H1 (cell line): Measurements from ENCODE around the gene GATA5. TPM values are rescaled to one million over a fixed set of nuclear protein-coding genes. Genes with fewer than 3 reads are reported as not detected.

Experiments
- CTCF ChIA-PET: fragments of 300-600 bp; sonication (Branson Sonifier 250); formaldehyde crosslinking; loops from one replicate; lab custom pipeline; 2021; ENCODE audit not compliant: partially characterized antibody; lab: Charles Lee
- POLR2A ChIA-PET: fragments of 300-600 bp; sonication (Branson Sonifier 250); formaldehyde crosslinking; loops from one replicate; lab custom pipeline; 2021; ENCODE audit warnings: inconsistent platforms; ENCODE audit not compliant: partially characterized antibody; lab: Charles Lee
- DNase-seq, 2 experiments: peaks; one replicate each; pipeline versions ENCODE4 v3.0.0 to v3.0.0-alpha.2; 2010 to 2022; ENCODE audit warnings: low spot score in 2 of 2, low read depth in 1 of 2, mixed read lengths in 1 of 2
- FAIRE-seq: peaks from 2 replicates; lab custom pipeline; 2011; peaks lifted over from hg19 to GRCh38; lab: Jason Lieb, UNC
- H2AFZ ChIP-seq: 2 replicates; pipeline ENCODE4 v1.8.1; 2012; ENCODE audit warnings: low read length, inconsistent platforms
- H2AK5ac ChIP-seq: 2 replicates; pipeline ENCODE4 v1.6.1; 2013; ENCODE audit warnings: low read depth, low read length
- H2BK120ac ChIP-seq: replicated peaks from 2 replicates; pipeline ENCODE3; 2013; ENCODE audit warnings: low read depth, low read length, inconsistent platforms
- H2BK12ac ChIP-seq: 2 replicates; pipeline ENCODE4 v1.6.1; 2013; ENCODE audit warnings: low read depth, low read length
- H2BK15ac ChIP-seq: 2 replicates; pipeline ENCODE4 v1.6.1; 2013; ENCODE audit warnings: low read length
- H2BK20ac ChIP-seq: 2 replicates; pipeline ENCODE4 v1.6.1; 2013; ENCODE audit warnings: low read length
- H2BK5ac ChIP-seq: 2 replicates; pipeline ENCODE4 v1.6.1; 2013; ENCODE audit warnings: low read depth, low read length
- H3K14ac ChIP-seq: 2 replicates; pipeline ENCODE4 v1.6.1; 2013; ENCODE audit warnings: inconsistent platforms; ENCODE audit not compliant: insufficient read length
- H3K18ac ChIP-seq: 2 replicates; pipeline ENCODE4 v1.6.1; 2013; ENCODE audit warnings: low read length; ENCODE audit errors: extremely low read depth
- H3K23ac ChIP-seq: 2 replicates; pipeline ENCODE4 v1.6.1; 2013; ENCODE audit warnings: inconsistent platforms; ENCODE audit not compliant: insufficient read length
- H3K23me2 ChIP-seq: 2 replicates; pipeline ENCODE4 v1.6.1; 2013; ENCODE audit warnings: low read depth, low read length
- H3K27ac ChIP-seq: 2 replicates; pipeline ENCODE4 v1.6.1; 2011; ENCODE audit warnings: low read depth, low read length, inconsistent platforms
- H3K27me3 ChIP-seq, 4 experiments: replicated peaks in 1 of 4; 1 replicate in 1 of 4; 2 replicates in 3 of 4; pipeline versions ENCODE4 v1.6.1 to v1.8.1; 2011 to 2013; ENCODE audit warnings: low read length in 3 of 4, mild to moderate bottlenecking in 3 of 4, inconsistent platforms in 2 of 4, mixed read lengths in 2 of 4, moderate library complexity in 1 of 4; ENCODE audit not compliant: control insufficient read depth in 3 of 4, insufficient read depth in 3 of 4; ENCODE audit errors: extremely low read depth in 1 of 4
- H3K36me3 ChIP-seq, 4 experiments: 2 replicates each; pipeline versions ENCODE4 v1.6.1 to v1.8.1; 2011 to 2013; ENCODE audit warnings: mild to moderate bottlenecking in 4 of 4, low read length in 3 of 4, moderate library complexity in 2 of 4, control low read depth in 1 of 4, inconsistent platforms in 1 of 4; ENCODE audit not compliant: insufficient read depth in 4 of 4, control insufficient read depth in 2 of 4
- H3K4ac ChIP-seq: replicated peaks from 2 replicates; pipeline ENCODE3; 2013; ENCODE audit warnings: low read length, low read depth, mixed read lengths, inconsistent platforms; ENCODE audit not compliant: insufficient read length
- H3K4me1 ChIP-seq, 4 experiments: replicated peaks in 1 of 4; 1 replicate in 1 of 4; 2 replicates in 3 of 4; pipeline versions ENCODE4 v1.6.1 to v1.8.1; 2011 to 2013; ENCODE audit warnings: low read length in 3 of 4, inconsistent platforms in 2 of 4, mixed read lengths in 1 of 4; ENCODE audit not compliant: insufficient read depth in 4 of 4, control insufficient read depth in 3 of 4
- H3K4me2 ChIP-seq, 2 experiments: 2 replicates each; pipeline versions ENCODE4 v1.6.1 to v1.8.1; 2011 to 2013; ENCODE audit warnings: low read depth in 2 of 2, low read length in 2 of 2, control low read depth in 1 of 2, inconsistent platforms in 1 of 2, mild to moderate bottlenecking in 1 of 2; ENCODE audit not compliant: insufficient read depth in 1 of 2
- H3K4me3 ChIP-seq, 4 experiments: fragments of 200-600, 300-600 bp in 1 of 4; sonication (generic), shearing (Covaris generic), sonication (Bioruptor Twin) in 1 of 4; 2 replicates each; pipeline versions ENCODE4 v1.5.1 to v1.8.1; 2011 to 2016; ENCODE audit warnings: low read length in 4 of 4, low read depth in 3 of 4, control low read depth in 2 of 4, inconsistent platforms in 2 of 4, mild to moderate bottlenecking in 2 of 4, mixed read lengths in 1 of 4, moderate library complexity in 1 of 4; ENCODE audit not compliant: insufficient read depth in 2 of 4; ENCODE audit errors: extremely low read depth in 1 of 4
- H3K56ac ChIP-seq: replicated peaks from 2 replicates; pipeline ENCODE3; 2013; ENCODE audit warnings: low read depth, mild to moderate bottlenecking, mixed read lengths, low read length, inconsistent platforms; ENCODE audit not compliant: insufficient read length
- H3K79me1 ChIP-seq: 2 replicates; pipeline ENCODE4 v1.6.1; 2013; ENCODE audit warnings: low read depth, low read length, control low read depth
- H3K79me2 ChIP-seq, 2 experiments: 2 replicates each; pipeline versions ENCODE4 v1.6.1 to v1.8.1; 2012 to 2013; ENCODE audit warnings: low read length in 2 of 2, mild to moderate bottlenecking in 2 of 2, inconsistent platforms in 1 of 2; ENCODE audit not compliant: insufficient read depth in 2 of 2, control insufficient read depth in 1 of 2
- H3K9ac ChIP-seq, 4 experiments: replicated peaks in 1 of 4; 1 replicate in 1 of 4; 2 replicates in 3 of 4; pipeline versions ENCODE4 v1.6.1 to v1.8.1; 2011 to 2013; ENCODE audit warnings: low read depth in 3 of 4, low read length in 3 of 4, control low read depth in 2 of 4, mild to moderate bottlenecking in 2 of 4, moderate library complexity in 2 of 4, inconsistent platforms in 1 of 4; ENCODE audit errors: extremely low read depth in 1 of 4
- H3K9me3 ChIP-seq, 2 experiments: 2 replicates each; pipeline versions ENCODE4 v1.6.1 to v1.8.1; 2012 to 2013; ENCODE audit warnings: mild to moderate bottlenecking in 2 of 2, moderate library complexity in 2 of 2, control low read depth in 1 of 2, inconsistent platforms in 1 of 2, low read depth in 1 of 2, low read length in 1 of 2, mixed read lengths in 1 of 2; ENCODE audit not compliant: insufficient read depth in 2 of 2
- H4K20me1 ChIP-seq, 2 experiments: replicated peaks in 1 of 2; 2 replicates each; pipeline versions ENCODE3 to v1.8.1; 2011 to 2013; ENCODE audit warnings: inconsistent platforms in 2 of 2, low read length in 2 of 2, mild to moderate bottlenecking in 1 of 2; ENCODE audit not compliant: insufficient read depth in 2 of 2, control insufficient read depth in 1 of 2
- H4K5ac ChIP-seq: 2 replicates; pipeline ENCODE4 v1.6.1; 2013; ENCODE audit warnings: low read length, low read depth, mixed read lengths, inconsistent platforms; ENCODE audit not compliant: insufficient read length
- H4K8ac ChIP-seq: 2 replicates; pipeline ENCODE4 v1.8.0; 2013; ENCODE audit warnings: mild to moderate bottlenecking, moderate library complexity, low read length, inconsistent platforms; ENCODE audit not compliant: insufficient read depth; ENCODE audit errors: extremely low read depth
- H4K91ac ChIP-seq: replicated peaks from 2 replicates; pipeline ENCODE3; 2013; ENCODE audit warnings: low read length, mixed read lengths, inconsistent platforms; ENCODE audit not compliant: insufficient read length
- EGR1 ChIP-seq: IDR thresholded peaks from 2 replicates; pipeline ENCODE4 v1.6.1; 2011; ENCODE audit warnings: low read depth, low read length, borderline replicate concordance
- GTF2F1 ChIP-seq: IDR thresholded peaks from 2 replicates; pipeline ENCODE4 v1.6.1; 2012; ENCODE audit warnings: low read depth, low read length, improper control_type of control experiment, borderline replicate concordance
- JUND ChIP-seq: IDR thresholded peaks from 2 replicates; pipeline ENCODE4 v1.6.1; 2011; ENCODE audit warnings: mild to moderate bottlenecking, improper control_type of control experiment, low read length
- NANOG ChIP-seq: IDR thresholded peaks from 2 replicates; pipeline ENCODE4 v1.6.1; 2011; ENCODE audit warnings: low read length, low read depth, mild to moderate bottlenecking, inconsistent platforms; ENCODE audit not compliant: insufficient read depth, poor library complexity, severe bottlenecking
- PHF8 ChIP-seq: fragments of 200-600 bp; sonication (generic); conservative IDR thresholded peaks from 2 replicates; pipeline ENCODE4 v1.7.1; 2012; ENCODE audit warnings: low read depth, mild to moderate bottlenecking, inconsistent platforms, low read length, moderate library complexity
- RXRA ChIP-seq: IDR thresholded peaks from 2 replicates; pipeline ENCODE4 v1.6.1; 2011; ENCODE audit warnings: low read depth, mild to moderate bottlenecking, low read length, moderate library complexity; ENCODE audit not compliant: insufficient read depth
- SAP30 ChIP-seq: fragments of 300-600 bp; sonication (generic); IDR thresholded peaks from 2 replicates; pipeline ENCODE4 v1.7.1; 2012; ENCODE audit warnings: low read length, moderate library complexity, mild to moderate bottlenecking, inconsistent platforms; ENCODE audit not compliant: insufficient read depth, insufficient replicate concordance
- SP2 ChIP-seq: IDR thresholded peaks from 2 replicates; pipeline ENCODE4 v1.6.1; 2012; ENCODE audit warnings: mild to moderate bottlenecking, low read length, inconsistent platforms
- WGBS, 2 experiments: shearing (Covaris generic) in 1 of 2; methylation state at CpG; one replicate each; pipeline versions ENCODE4 v1.1.6 to v1.1.7; 2013 to 2015; ENCODE audit warnings: low lambda C conversion rate in 2 of 2, mixed read lengths in 2 of 2, inconsistent platforms in 1 of 2, low coverage in 1 of 2, missing lambda C conversion rate in 1 of 2; ENCODE audit not compliant: insufficient replicate concordance in 2 of 2, insufficient coverage in 1 of 2, insufficient read length in 1 of 2; ENCODE audit errors: extremely low coverage in 1 of 2, missing lambda C conversion rate in 1 of 2; 5-methylcytosine and 5-hydroxymethylcytosine counted together
- polyA plus RNA-seq, 7 experiments: library from polyadenylated mRNA; depleted of rRNA in 3 of 7; stranded (reverse) in 5 of 7; unstranded in 2 of 7; fragments of >200 nt in 5 of 7; fragments of 200-250 nt in 2 of 7; gene quantifications; 1 replicate in 5 of 7; 2 replicates in 1 of 7; 4 replicates in 1 of 7; pipeline versions ENCODE4 v1.2.1 to v1.2.3, GENCODE V29; 2011 to 2013; ENCODE audit warnings: missing spikeins in 2 of 7, mixed read lengths in 2 of 7
- total RNA-seq: library from RNA; stranded (reverse); fragmentation: NEBNext Ultra II Directional; extraction: Animal tissue kit (Norgen Biotek cat#: 25700); gene quantifications from 2 replicates; pipeline ENCODE4 v1.2.1, GENCODE V29; 2021

GATA5 gene
- total and polyA plus RNA-seq, 2 of the 8 experiments (the other 6 are each of a cell fraction or from before 2014, with no cell fraction given) = 0.08 to 0.11 TPM

- Histone ChIP-seq H3K18ac (peak overlapping the region; percentile 60; the same call in 1 of the 2 replicates), H3K4ac (no peak overlapping the region), H3K4me3 (no peak overlapping the region), H4K8ac (no peak overlapping the region), H3K79me2 (no peaks in the 10 kb centered on the region), H4K20me1 (peaks cover 0 to 3% of the 10 kb centered on the region in 2 experiments), H3K23ac (no peak overlapping the region), H3K4me2 (no peak overlapping the region), H2AFZ (no peak overlapping the region), H3K9ac (no peak overlapping the region), H2BK5ac (no peak overlapping the region), H4K5ac (no peak overlapping the region), H2AK5ac (no peak overlapping the region), H3K9me3 (no peaks in the 10 kb centered on the region), H2BK120ac (no peak overlapping the region), H2BK20ac (no peak overlapping the region), H3K4me1 (no peaks in the 10 kb centered on the region; a peak in 1 of 7 replicates), H2BK15ac (no peak overlapping the region), H3K36me3 (no peaks in the 10 kb centered on the region), H3K79me1 (no peaks in the 10 kb centered on the region), H3K14ac (no peak overlapping the region), H3K23me2 (peaks cover 9% of the 10 kb centered on the region; the same call in 1 of the 2 replicates), H2BK12ac (no peak overlapping the region), H3K27me3 (no peaks in the 10 kb centered on the region), H3K27ac (no peak overlapping the region), H4K91ac (no peak overlapping the region), H3K56ac (no peak overlapping the region)
- CTCF ChIA-PET = interaction anchor here (0.6 to 1.8 kb wide), 17 partner anchors 9 to 285 kb away, joined by 3 to 9 read pairs (median 4); no protein-coding TSS in a partner anchor
- DNase-seq = no peak
- 90% methylated on average over 23 of the region's 24 CpGs; no CpG with 5 or more reads in 1 of the 2 experiments for WGBS, 2 experiments
- no peak for TF ChIP-seq JUND
- no peak for TF ChIP-seq PHF8
- no peak for TF ChIP-seq NANOG
- no peak for TF ChIP-seq GTF2F1
- TF ChIP-seq SAP30 = no peak
- no peak for TF ChIP-seq SP2
- no peak for TF ChIP-seq RXRA
- TF ChIP-seq EGR1 = no peak
- no peak for FAIRE-seq
- POLR2A ChIA-PET = interaction anchor here (1.0 kb wide), 1 partner anchor 13 kb away, joined by 3 read pairs; no protein-coding TSS in a partner anchor
These were observed 29.7 kb upstream of the GATA5 start for GRCh38 chr20:62505337-62506045.
